ENCODE data around the gene OR4A5.
"Not testable (repeated sequence)": the region's sequence is repeated elsewhere in the genome, so short reads cannot be mapped to it uniquely, and the experiment has no call there.

Gene OR4A5

GRCh38 chr11:54706532-54706931, at the start of gene OR4A5:
OR4A5 (plus strand) TSS chr11:54706832; CDS start chr11:54706885, 53 bp downstream.
- not testable (repeated sequence) for H3K4me3 ChIP-seq (ENCODE audit: low read depth, low read length); DNase-seq (ENCODE audit: low read depth)

- not testable (repeated sequence) for DNase-seq (ENCODE audit: low read depth); H3K4me3 ChIP-seq (ENCODE audit: low read depth, low read length)
Observed at GRCh38 chr11:54720094-54720493, 13.5 kb downstream of the OR4A5 start.
